Gastrocnemius medialis (tissue), 4 donors: ENCODE data around the gene PPFIBP1. TPM values are rescaled to one million over a fixed set of nuclear protein-coding genes. Genes with fewer than 3 reads are reported as not detected.
A peak's percentile ranks its signal among the peaks of the same experiment; 100 is the strongest.

ENCODE experiments used
- ATAC-seq, 2 donors: fragments of 150-250 bp; one replicate each; pipeline ENCODE4 v1.9.1; 2016
- DNase-seq, 2 donors: peaks; one replicate each; pipeline ENCODE4 v3.0.0-alpha.2; 2019
- H3K27ac ChIP-seq, 4 donors: fragments of 200-600 bp; sonication (generic); 1 replicate in 1 of 4; 2 replicates in 3 of 4; pipeline ENCODE4 v1.5.1; 2016 to 2018; ENCODE audit warnings: mild to moderate bottlenecking in 2 of 4, moderate library complexity in 1 of 4
- H3K27me3 ChIP-seq, 3 donors: fragments of 200-600 bp; sonication (generic) in 2 of 3; 1 replicate in 1 of 3; 2 replicates in 2 of 3; pipeline versions ENCODE4 v1.5.1 to v1.6.0; 2016 to 2019; ENCODE audit warnings: mild to moderate bottlenecking in 1 of 3, moderate library complexity in 1 of 3
- H3K36me3 ChIP-seq, 2 donors: fragments of 200-600 bp; sonication (generic) in 1 of 2; one replicate each; pipeline ENCODE4 v1.5.1; 2017 to 2018
- H3K4me1 ChIP-seq, 2 donors: fragments of 200-600 bp; sonication (generic) in 1 of 2; one replicate each; pipeline ENCODE4 v1.5.1; 2016 to 2017; ENCODE audit warnings: mild to moderate bottlenecking in 2 of 2
- H3K4me3 ChIP-seq, 4 donors: fragments of 200-600 bp; sonication (generic) in 3 of 4; 1 replicate in 1 of 4; 2 replicates in 3 of 4; pipeline ENCODE4 v1.5.1; 2016 to 2019; ENCODE audit warnings: mild to moderate bottlenecking in 2 of 4
- H3K9me3 ChIP-seq, 3 donors: fragments of 200-600 bp; sonication (generic) in 2 of 3; 1 replicate in 1 of 3; 2 replicates in 2 of 3; pipeline ENCODE4 v1.5.1; 2016 to 2019
- POLR2A ChIP-seq, 2 donors: fragments of 450-650 bp; IDR thresholded peaks; one replicate each; pipeline ENCODE4 v1.6.1; 2017; ENCODE audit warnings: antibody characterized with exemption in 2 of 2, mild to moderate bottlenecking in 2 of 2, moderate library complexity in 2 of 2
- in situ Hi-C, 4 donors: fragments of 200-750 bp; cut with MboI; loops; one replicate each; pipeline versions ENCODE4 v1.15.0 to v1.8.0; 2017; ENCODE audit warnings: low sequenced_read_pairs in 4 of 4
- intact Hi-C: fragments of 100-400 bp; cut with DNase I; formaldehyde crosslinking; loops from one replicate; pipeline ENCODE4 v1.15.1; 2023; ENCODE audit warnings: low total_unique reads
- total RNA-seq, 4 donors: library from RNA; depleted of rRNA; stranded (reverse); fragments of >200 nt; gene quantifications; one replicate each; pipeline versions ENCODE4 v1.1.0 to v1.2.3, GENCODE V29; 2016
- TF ChIP-seq, protein P1 (sequence below), 5 experiments: fragments of 450-650 bp in 3 of 5; fragments of 200-600 bp in 2 of 5; sonication (generic) in 2 of 5; IDR thresholded peaks in 4 of 5; conservative IDR thresholded peaks in 1 of 5; 1 replicate in 4 of 5; 2 replicates in 1 of 5; pipeline ENCODE4 v1.5.1; 2016 to 2019; ENCODE audit warnings: antibody characterized with exemption in 5 of 5, mild to moderate bottlenecking in 3 of 5, moderate library complexity in 3 of 5

Gene PPFIBP1
- total RNA-seq, 4 donors from 2014 or later, result 18.3 to 33.2 (median 27.4) TPM

DNA sequence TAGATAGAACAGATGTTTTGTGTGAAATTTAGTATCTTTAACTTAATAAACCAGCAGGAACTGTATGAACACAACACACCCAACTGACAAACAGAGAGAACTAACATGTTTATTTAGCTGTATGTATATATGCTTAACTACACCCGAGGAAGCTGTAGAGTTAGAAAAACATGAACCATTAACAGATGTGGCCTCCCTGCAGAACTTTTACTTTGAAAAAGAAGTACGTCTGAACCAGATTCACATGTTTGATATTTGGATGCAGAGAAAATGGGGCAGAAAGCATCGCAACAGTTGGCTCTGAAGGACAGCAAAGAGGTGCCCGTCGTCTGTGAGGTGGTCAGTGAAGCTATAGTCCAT, 172.3 kb downstream of the PPFIBP1 start, which contains the start of gene REP15:
TSS of gene REP15 (plus strand) at position 155 of the 360 bp plus-strand sequence. CDS start at position 271, 116 bp downstream.
- intact Hi-C loops (no loop called here), in situ Hi-C loops (no loop called here)
- no peaks in the 10 kb centered on the region for H3K9me3 ChIP-seq
- TF ChIP-seq, protein P1, sequence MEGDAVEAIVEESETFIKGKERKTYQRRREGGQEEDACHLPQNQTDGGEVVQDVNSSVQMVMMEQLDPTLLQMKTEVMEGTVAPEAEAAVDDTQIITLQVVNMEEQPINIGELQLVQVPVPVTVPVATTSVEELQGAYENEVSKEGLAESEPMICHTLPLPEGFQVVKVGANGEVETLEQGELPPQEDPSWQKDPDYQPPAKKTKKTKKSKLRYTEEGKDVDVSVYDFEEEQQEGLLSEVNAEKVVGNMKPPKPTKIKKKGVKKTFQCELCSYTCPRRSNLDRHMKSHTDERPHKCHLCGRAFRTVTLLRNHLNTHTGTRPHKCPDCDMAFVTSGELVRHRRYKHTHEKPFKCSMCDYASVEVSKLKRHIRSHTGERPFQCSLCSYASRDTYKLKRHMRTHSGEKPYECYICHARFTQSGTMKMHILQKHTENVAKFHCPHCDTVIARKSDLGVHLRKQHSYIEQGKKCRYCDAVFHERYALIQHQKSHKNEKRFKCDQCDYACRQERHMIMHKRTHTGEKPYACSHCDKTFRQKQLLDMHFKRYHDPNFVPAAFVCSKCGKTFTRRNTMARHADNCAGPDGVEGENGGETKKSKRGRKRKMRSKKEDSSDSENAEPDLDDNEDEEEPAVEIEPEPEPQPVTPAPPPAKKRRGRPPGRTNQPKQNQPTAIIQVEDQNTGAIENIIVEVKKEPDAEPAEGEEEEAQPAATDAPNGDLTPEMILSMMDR (IDR thresholded peaks at IDR 0.05 in 4 of 5, conservative IDR thresholded peaks at IDR 0.05 in 1 of 5), result no peak
- TF ChIP-seq POLR2A (IDR thresholded peaks at IDR 0.05), result no peak
- H3K4me1 ChIP-seq, result no peaks in the 10 kb centered on the region
- no peak within 1 kb of the TSS for H3K4me3 ChIP-seq
- H3K27ac ChIP-seq, result no peak within 1 kb of the TSS
- ATAC-seq (no peak), DNase-seq (no peak)
- H3K27me3 ChIP-seq, result no peaks in the 10 kb centered on the region
- H3K36me3 ChIP-seq, result peaks cover 0 to 29% of the 10 kb centered on the region in 2 donors

DNA sequence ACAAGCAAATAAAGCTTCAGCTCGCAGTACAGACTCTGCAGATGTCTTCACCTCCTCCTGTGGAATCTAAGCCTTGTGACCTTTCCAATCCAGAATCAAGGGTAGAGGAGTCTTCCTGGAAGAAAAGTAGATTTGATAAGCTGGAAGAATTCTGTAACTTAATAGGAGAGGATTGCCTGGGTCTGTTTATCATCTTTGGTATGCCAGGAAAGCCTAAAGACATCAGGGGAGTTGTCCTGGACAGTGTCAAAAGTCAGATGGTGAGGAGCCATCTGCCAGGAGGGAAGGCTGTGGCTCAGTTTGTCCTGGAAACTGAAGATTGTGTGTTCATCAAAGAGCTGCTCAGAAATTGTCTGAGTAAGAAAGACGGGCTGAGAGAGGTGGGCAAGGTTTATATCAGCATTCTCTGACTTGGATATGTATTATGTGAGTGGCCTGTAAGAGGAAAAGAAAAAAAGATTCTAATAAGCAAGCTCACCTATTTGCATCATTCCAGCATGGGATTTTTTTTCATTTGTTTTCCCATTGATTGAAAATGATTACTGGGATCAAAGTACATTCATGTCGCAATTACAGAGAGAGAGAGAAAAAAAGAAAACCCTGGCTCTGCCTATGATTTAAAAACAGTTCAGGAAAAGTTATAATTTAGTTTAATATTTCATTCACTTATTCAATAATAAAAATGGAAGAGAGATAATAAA, 173.0 kb downstream of the PPFIBP1 start:
- no peak overlapping the region for H3K27ac ChIP-seq
- DNase-seq (no peak), ATAC-seq (no peak)
- no peaks in the 10 kb centered on the region for H3K4me1 ChIP-seq
- no peaks in the 10 kb centered on the region for H3K9me3 ChIP-seq
- no peak overlapping the region for H3K4me3 ChIP-seq
- peaks cover 0 to 22% of the 10 kb centered on the region in 2 donors for H3K36me3 ChIP-seq
- H3K27me3 ChIP-seq, result no peaks in the 10 kb centered on the region
- intact Hi-C loops (no loop called here), in situ Hi-C loops (no loop called here)
- TF ChIP-seq POLR2A (IDR thresholded peaks at IDR 0.05), result no peak
- TF ChIP-seq, protein P1 (IDR thresholded peaks at IDR 0.05 in 4 of 5, conservative IDR thresholded peaks at IDR 0.05 in 1 of 5), result no peak

DNA sequence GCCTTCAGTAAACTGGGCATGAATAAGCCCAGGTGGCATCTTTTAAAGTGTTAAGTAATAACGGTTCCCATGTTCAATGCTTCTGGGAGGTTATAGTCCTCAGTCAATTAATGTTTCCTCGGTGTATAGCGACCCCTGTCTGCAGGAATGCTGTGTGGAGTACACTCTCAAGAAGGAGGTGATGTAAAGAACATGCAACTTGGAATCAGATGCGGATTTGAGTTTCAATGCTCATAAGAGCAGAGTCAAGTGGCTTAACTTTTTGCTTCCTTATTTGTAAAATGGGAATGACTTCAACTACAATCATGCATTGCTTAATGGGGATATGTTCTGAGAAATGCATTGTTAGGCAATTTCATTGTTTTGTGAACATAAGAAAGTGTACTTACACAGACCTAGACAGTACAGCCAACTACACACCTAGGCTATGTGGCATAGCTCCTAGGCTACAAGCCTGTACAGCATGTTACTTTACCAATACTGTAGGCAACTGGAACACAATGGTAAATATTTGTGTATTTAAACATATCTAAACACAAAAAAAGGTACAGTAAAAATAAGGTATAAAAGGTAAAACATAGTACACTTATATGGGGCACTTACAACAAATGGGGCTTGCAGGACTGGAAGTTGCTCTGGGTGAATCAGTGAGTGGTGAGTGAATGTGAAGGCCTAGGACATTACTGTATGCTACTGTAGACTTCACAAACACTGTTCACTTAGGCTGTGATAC, 179.9 kb downstream of the PPFIBP1 start:
- Histone ChIP-seq H3K4me3 (no peak overlapping the region), H3K27me3 (no peaks in the 10 kb centered on the region), H3K4me1 (no peaks in the 10 kb centered on the region), H3K36me3 (no peaks in the 10 kb centered on the region), H3K9me3 (no peaks in the 10 kb centered on the region), H3K27ac (no peak overlapping the region)
- ATAC-seq, result peak in 1 of 2 donors; percentile 78
- intact Hi-C loops (no loop called here), in situ Hi-C loops (no loop called here)
- DNase-seq, result no peak
- TF ChIP-seq, protein P1 (IDR thresholded peaks at IDR 0.05 in 4 of 5, conservative IDR thresholded peaks at IDR 0.05 in 1 of 5), result peak; percentile 50 to 75 (median 64)
- TF ChIP-seq POLR2A (IDR thresholded peaks at IDR 0.05), result no peak

DNA sequence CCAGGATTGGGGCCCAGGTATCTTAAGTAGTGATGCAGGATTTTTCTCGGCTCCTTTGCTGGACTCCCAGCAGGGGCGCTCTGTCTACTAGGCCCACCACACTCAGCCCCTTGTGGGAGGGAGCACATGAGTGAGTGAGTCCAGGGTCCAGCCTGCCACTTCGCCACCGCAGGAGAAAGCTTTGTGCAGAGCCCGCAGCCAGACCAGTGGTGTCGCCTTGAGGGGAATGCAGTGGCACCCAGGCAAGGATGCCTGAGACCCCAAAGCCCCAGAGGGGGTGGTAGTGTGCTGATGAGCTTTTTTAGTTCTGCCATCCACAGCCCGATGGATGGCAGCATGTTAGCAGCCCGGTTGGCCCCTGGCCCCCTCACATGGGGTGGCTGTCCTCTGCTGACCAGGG, 181.3 kb downstream of the PPFIBP1 start:
- DNase-seq (no peak), ATAC-seq (no peak)
- Histone ChIP-seq H3K27me3 (no peaks in the 10 kb centered on the region), H3K27ac (no peak overlapping the region), H3K4me3 (no peak overlapping the region), H3K36me3 (no peaks in the 10 kb centered on the region), H3K9me3 (no peaks in the 10 kb centered on the region), H3K4me1 (peaks cover 0 to 8% of the 10 kb centered on the region in 2 donors)
- TF ChIP-seq, protein P1 (IDR thresholded peaks at IDR 0.05 in 4 of 5, conservative IDR thresholded peaks at IDR 0.05 in 1 of 5), result no peak
- no peak for TF ChIP-seq POLR2A (IDR thresholded peaks at IDR 0.05)
- in situ Hi-C loops (no loop called here), intact Hi-C loops (no loop called here)
